Measurements from ENCODE around the gene TSPAN13.

TSPAN13 gene

GRCh38 chr7:16791905-16792698, 38.5 kb downstream of the TSPAN13 start:
- TF ChIP-seq CTCF (conservative IDR thresholded peaks at IDR 0.05; ENCODE audit: low read depth, low read length), result no peak
- H3K4me3 ChIP-seq (ENCODE audit: low read depth, low read length), result no peak overlapping the region
- DNase-seq (ENCODE audit: low read depth), result no peak

- TF ChIP-seq CTCF (conservative IDR thresholded peaks at IDR 0.05; ENCODE audit: low read depth, low read length), result no peak
- no peak overlapping the region for H3K4me3 ChIP-seq (ENCODE audit: low read depth, low read length)
- DNase-seq (ENCODE audit: low read depth), result no peak
Observed at GRCh38 chr7:16794986-16795385, 41.4 kb downstream of the TSPAN13 start.

- H3K4me3 ChIP-seq (ENCODE audit: low read depth, low read length), result no peak overlapping the region
- TF ChIP-seq CTCF (conservative IDR thresholded peaks at IDR 0.05; ENCODE audit: low read depth, low read length), result no peak
- no peak for DNase-seq (ENCODE audit: low read depth)
Observed at GRCh38 chr7:16795624-16796023, 42.1 kb downstream of the TSPAN13 start.

GRCh38 chr7:16801111-16801542, 47.6 kb downstream of the TSPAN13 start:
- peak; percentile 80 for DNase-seq (ENCODE audit: low read depth)
- H3K4me3 ChIP-seq (ENCODE audit: low read depth, low read length), result no peak overlapping the region
- peak; percentile 63 for TF ChIP-seq CTCF (conservative IDR thresholded peaks at IDR 0.05; ENCODE audit: low read depth, low read length)

GRCh38 chr7:16801579-16801978, 48.0 kb downstream of the TSPAN13 start:
- no peak overlapping the region for H3K4me3 ChIP-seq (ENCODE audit: low read depth, low read length)
- TF ChIP-seq CTCF (conservative IDR thresholded peaks at IDR 0.05; ENCODE audit: low read depth, low read length), result no peak
- DNase-seq (ENCODE audit: low read depth), result no peak

GRCh38 chr7:16803125-16803524, 49.6 kb downstream of the TSPAN13 start:
- no peak for TF ChIP-seq CTCF (conservative IDR thresholded peaks at IDR 0.05; ENCODE audit: low read depth, low read length)
- DNase-seq (ENCODE audit: low read depth), result no peak
- no peak overlapping the region for H3K4me3 ChIP-seq (ENCODE audit: low read depth, low read length)

Measured in choroid plexus epithelial cell (primary cell).